Esophagus squamous epithelium (tissue), 5 donors: ENCODE data around the gene PLCD1. TPM values are rescaled to one million over a fixed set of nuclear protein-coding genes. Genes with fewer than 3 reads are reported as not detected.

Experiments used
- DNase-seq: peaks from one replicate; lab custom pipeline; 2025; lab: John Stamatoyannopoulos, UW
- H3K27ac ChIP-seq, 4 donors: fragments of 200-600 bp; sonication (generic); one replicate each; pipeline ENCODE4 v1.5.1; 2016 to 2019; ENCODE audit warnings: mild to moderate bottlenecking in 1 of 4
- H3K27me3 ChIP-seq, 4 donors: fragments of 200-600 bp; sonication (generic); 1 replicate in 3 of 4; 2 replicates in 1 of 4; pipeline versions ENCODE4 v1.5.1 to v1.6.0; 2017 to 2021; ENCODE audit warnings: antibody characterized with exemption in 1 of 4
- H3K36me3 ChIP-seq, 3 donors: fragments of 200-600 bp; sonication (generic); one replicate each; pipeline ENCODE4 v1.5.1; 2016 to 2019
- H3K4me1 ChIP-seq, 3 donors: fragments of 200-600 bp; sonication (generic); one replicate each; pipeline ENCODE4 v1.5.1; 2017 to 2019
- H3K4me3 ChIP-seq, 4 donors: fragments of 200-600 bp; sonication (generic); 1 replicate in 3 of 4; 2 replicates in 1 of 4; pipeline ENCODE4 v1.5.1; 2016 to 2019; ENCODE audit warnings: mild to moderate bottlenecking in 2 of 4, moderate library complexity in 1 of 4
- H3K9me3 ChIP-seq, 3 donors: fragments of 200-600 bp; sonication (generic); one replicate each; pipeline ENCODE4 v1.5.1; 2016 to 2019
- POLR2A ChIP-seq, 4 donors: fragments of 450-650 bp; IDR thresholded peaks; one replicate each; pipeline ENCODE4 v1.6.1; 2017; ENCODE audit warnings: antibody characterized with exemption in 4 of 4, mild to moderate bottlenecking in 4 of 4, moderate library complexity in 3 of 4
- WGBS, 2 donors: methylation state at CpG; one replicate each; pipeline ENCODE4 v1.1.5; 2018; 5-methylcytosine and 5-hydroxymethylcytosine counted together
- intact Hi-C: fragments of 100-400 bp; cut with DNase I; formaldehyde crosslinking; loops from one replicate; pipeline ENCODE4 v1.15.0; 2022
- total RNA-seq, 4 donors: library from RNA; depleted of rRNA; stranded (reverse); fragments of >200 nt; gene quantifications; one replicate each; pipeline ENCODE4 v1.1.0, GENCODE V29; 2016
- TF ChIP-seq, protein P1 (sequence below), 6 experiments: fragments of 450-650 bp in 4 of 6; fragments of 200-600 bp in 2 of 6; sonication (generic) in 2 of 6; IDR thresholded peaks; one replicate each; pipeline ENCODE4 v1.5.1; 2016 to 2019; ENCODE audit warnings: antibody characterized with exemption in 6 of 6, mild to moderate bottlenecking in 4 of 6, moderate library complexity in 4 of 6
- donor health status: DM: yes; HTN: yes; CAD: no.

PLCD1 gene
- total RNA-seq, 4 donors from 2014 or later: 24.2 to 37.9 (median 35.0) TPM

DNA sequence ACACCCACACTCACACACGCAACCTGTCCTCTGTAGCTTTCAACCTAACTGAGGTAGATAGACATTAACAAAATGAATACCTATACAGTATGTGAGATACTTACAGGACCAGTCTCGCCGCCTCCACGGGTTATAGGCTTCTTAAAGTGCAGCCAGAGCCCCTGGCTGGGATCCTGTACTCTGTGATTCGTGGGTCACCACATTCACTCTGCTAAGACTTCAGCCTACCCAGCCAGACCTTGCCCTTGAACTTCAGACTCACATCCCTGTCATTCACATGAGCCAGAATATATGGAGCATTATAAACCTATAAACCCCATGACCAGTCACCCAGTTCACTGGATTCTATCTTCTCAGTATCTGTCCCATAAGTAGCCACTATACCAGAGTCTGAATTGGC is 11.0 kb upstream of the PLCD1 start:
- TF ChIP-seq POLR2A (IDR thresholded peaks at IDR 0.05): no peak
- TF ChIP-seq, protein P1, sequence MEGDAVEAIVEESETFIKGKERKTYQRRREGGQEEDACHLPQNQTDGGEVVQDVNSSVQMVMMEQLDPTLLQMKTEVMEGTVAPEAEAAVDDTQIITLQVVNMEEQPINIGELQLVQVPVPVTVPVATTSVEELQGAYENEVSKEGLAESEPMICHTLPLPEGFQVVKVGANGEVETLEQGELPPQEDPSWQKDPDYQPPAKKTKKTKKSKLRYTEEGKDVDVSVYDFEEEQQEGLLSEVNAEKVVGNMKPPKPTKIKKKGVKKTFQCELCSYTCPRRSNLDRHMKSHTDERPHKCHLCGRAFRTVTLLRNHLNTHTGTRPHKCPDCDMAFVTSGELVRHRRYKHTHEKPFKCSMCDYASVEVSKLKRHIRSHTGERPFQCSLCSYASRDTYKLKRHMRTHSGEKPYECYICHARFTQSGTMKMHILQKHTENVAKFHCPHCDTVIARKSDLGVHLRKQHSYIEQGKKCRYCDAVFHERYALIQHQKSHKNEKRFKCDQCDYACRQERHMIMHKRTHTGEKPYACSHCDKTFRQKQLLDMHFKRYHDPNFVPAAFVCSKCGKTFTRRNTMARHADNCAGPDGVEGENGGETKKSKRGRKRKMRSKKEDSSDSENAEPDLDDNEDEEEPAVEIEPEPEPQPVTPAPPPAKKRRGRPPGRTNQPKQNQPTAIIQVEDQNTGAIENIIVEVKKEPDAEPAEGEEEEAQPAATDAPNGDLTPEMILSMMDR (IDR thresholded peaks at IDR 0.05): no peak
- intact Hi-C loops: loop anchor here (10.0 kb wide), 1 partner anchor 74 kb away; no protein-coding TSS in a partner anchor
- Histone ChIP-seq H3K36me3 (no peaks in the 10 kb centered on the region), H3K4me3 (no peak overlapping the region), H3K9me3 (no peaks in the 10 kb centered on the region), H3K4me1 (peaks cover 9 to 20% (median 12%) of the 10 kb centered on the region in 3 donors), H3K27me3 (no peaks in the 10 kb centered on the region), H3K27ac (no peak overlapping the region)
- 87 to 94% methylated on average over 5 of the region's 5 CpGs for WGBS, 2 donors
- DNase-seq: no peak

DNA sequence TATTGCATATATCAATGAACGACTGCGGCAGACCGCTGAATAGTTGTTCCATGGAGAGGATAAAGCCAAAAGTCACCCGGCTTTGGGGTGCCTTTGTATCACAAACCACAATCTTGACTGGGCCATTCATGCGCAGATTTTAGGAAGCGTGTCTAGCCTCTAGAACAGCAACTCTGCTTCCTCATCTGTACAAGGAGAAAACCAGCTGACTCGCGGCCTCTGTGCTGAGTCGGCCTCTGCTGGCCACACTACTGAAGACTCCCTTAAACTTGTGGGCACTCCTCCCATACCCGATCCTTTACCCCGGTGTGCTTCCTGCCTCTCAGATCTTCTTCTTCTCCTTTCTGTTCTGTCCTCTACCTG is 10.4 kb upstream of the PLCD1 start:
- TF ChIP-seq, protein P1 (IDR thresholded peaks at IDR 0.05): peak in 2 of 6 experiments; percentile 10 to 47
- no peak for TF ChIP-seq POLR2A (IDR thresholded peaks at IDR 0.05)
- Histone ChIP-seq H3K4me3 (peak overlapping the region; percentile 33 to 61 (median 47)), H3K4me1 (peaks cover 9 to 20% (median 12%) of the 10 kb centered on the region in 3 donors), H3K9me3 (no peaks in the 10 kb centered on the region), H3K27me3 (no peaks in the 10 kb centered on the region), H3K36me3 (no peaks in the 10 kb centered on the region), H3K27ac (no peak overlapping the region)
- intact Hi-C loops: loop anchor here (10.0 kb wide), 2 partner anchors 75 to 95 kb away; partner anchors contain the start of genes ACAA1 and MYD88
- 40 to 42% methylated on average over 10 to 11 of the region's 11 CpGs for WGBS, 2 donors
- peak; percentile 13 for DNase-seq

GRCh38 chr3:38039101-38039898 is 9.9 kb upstream of the PLCD1 start, which contains the start of gene DLEC1:
Gene DLEC1 (plus strand): TSS chr3:38039208. CDS start chr3:38039226, 18 bp downstream.
- Histone ChIP-seq H3K4me3 (peak within 1 kb of the TSS; percentile 33 to 61 (median 47)), H3K9me3 (no peaks in the 10 kb centered on the region), H3K27ac (peak within 1 kb of the TSS; percentile 6 to 31 (median 29)), H3K36me3 (no peaks in the 10 kb centered on the region), H3K27me3 (no peaks in the 10 kb centered on the region), H3K4me1 (peaks cover 9 to 20% (median 12%) of the 10 kb centered on the region in 3 donors)
- TF ChIP-seq, protein P1 (IDR thresholded peaks at IDR 0.05): no peak
- no peak for TF ChIP-seq POLR2A (IDR thresholded peaks at IDR 0.05)
- intact Hi-C loops: loop anchor here (10.0 kb wide), 1 partner anchor 96 kb away; the partner anchor contains the start of genes ACAA1 and MYD88
- DNase-seq: peak; percentile 14
- 8 to 14% methylated on average over 20 to 27 of the region's 67 CpGs for WGBS, 2 donors

DNA sequence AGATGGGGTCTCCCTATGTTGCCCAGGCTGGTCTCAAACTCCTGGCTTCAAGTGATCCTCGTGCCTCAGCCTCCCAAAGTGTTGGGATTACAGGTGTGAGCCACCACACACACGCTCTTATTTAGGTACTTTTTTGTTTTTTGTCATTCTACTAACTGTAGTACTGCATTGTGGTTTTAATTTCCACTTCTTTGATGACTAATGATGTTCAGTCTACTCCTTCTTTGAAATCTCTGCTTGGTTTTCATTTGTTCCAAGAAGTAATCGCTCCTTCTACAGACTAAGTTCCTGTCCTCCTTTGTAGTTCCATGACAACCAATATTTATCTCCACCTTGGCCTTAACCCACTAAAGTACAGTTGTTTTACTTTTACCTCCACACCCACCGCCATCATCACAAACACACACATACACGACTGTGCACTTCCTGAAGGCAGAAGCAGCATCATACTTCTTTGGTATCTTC is 9.0 kb upstream of the PLCD1 start:
- 55 to 65% methylated on average over 5 of the region's 5 CpGs for WGBS, 2 donors

More for the DNA sequence above, 9.0 kb upstream of the PLCD1 start:
- Histone ChIP-seq H3K9me3 (no peaks in the 10 kb centered on the region), H3K4me1 (peaks cover 9 to 22% (median 12%) of the 10 kb centered on the region in 3 donors), H3K27ac (peak overlapping the region in 3 of 4 donors; percentile 6 to 31 (median 31)), H3K4me3 (peak overlapping the region in 2 of 4 donors; percentile 49 to 61), H3K27me3 (no peaks in the 10 kb centered on the region), H3K36me3 (no peaks in the 10 kb centered on the region)
- DNase-seq: no peak
- TF ChIP-seq, protein P1 (IDR thresholded peaks at IDR 0.05): no peak
- no peak for TF ChIP-seq POLR2A (IDR thresholded peaks at IDR 0.05)
- intact Hi-C loops: loop anchor here (10.0 kb wide), 1 partner anchor 96 kb away; the partner anchor contains the start of genes ACAA1 and MYD88
